Dermis microvascular lymphatic vessel endothelial cell (primary cell): ENCODE data around the gene NAT8L. TPM values are rescaled to one million over a fixed set of nuclear protein-coding genes. Genes with fewer than 3 reads are reported as not detected.

Experiments used
- DNase-seq, 2 donors: peaks; one replicate each; pipeline versions ENCODE4 v3.0.0 to v3.0.0-alpha.2; 2010; ENCODE audit warnings: low read depth in 2 of 2
- total RNA-seq: library from RNA; depleted of rRNA; stranded (reverse); fragments of >200 nt; gene quantifications from 2 replicates; pipeline ENCODE4 v1.2.1, GENCODE V29; 2014

NAT8L gene
- total RNA-seq, 1 donor from 2014 or later = under 0.01 TPM

GRCh38 chr4:2063557-2064275 is 4.6 kb downstream of the NAT8L start:
- DNase-seq = no peak

GRCh38 chr4:2064276-2064991 is 5.3 kb downstream of the NAT8L start:
- DNase-seq = no peak

- no peak for DNase-seq
Measured at GRCh38 chr4:2065106-2065930, 6.2 kb downstream of the NAT8L start.

GRCh38 chr4:2066011-2066551 is 7.0 kb downstream of the NAT8L start:
- no peak for DNase-seq

GRCh38 chr4:2066571-2067445 is 7.7 kb downstream of the NAT8L start:
- no peak for DNase-seq

GRCh38 chr4:2067446-2068197 is 8.5 kb downstream of the NAT8L start:
- no peak for DNase-seq

- DNase-seq = no peak
Measured at GRCh38 chr4:2068198-2068470, 9.0 kb downstream of the NAT8L start.

- no peak for DNase-seq
Measured at GRCh38 chr4:2068566-2068965, 9.4 kb downstream of the NAT8L start.

- no peak for DNase-seq
Measured at GRCh38 chr4:2069161-2069971, 10.2 kb downstream of the NAT8L start.

GRCh38 chr4:2069986-2070385 is 10.9 kb downstream of the NAT8L start:
- DNase-seq = no peak

GRCh38 chr4:2070421-2071251 is 11.5 kb downstream of the NAT8L start:
- DNase-seq = no peak

GRCh38 chr4:2071252-2071911 is 12.3 kb downstream of the NAT8L start:
- no peak for DNase-seq

GRCh38 chr4:2071912-2072867 is 13.1 kb downstream of the NAT8L start:
- no peak for DNase-seq

- DNase-seq = no peak
Measured at GRCh38 chr4:2072971-2073807, 14.1 kb downstream of the NAT8L start.

- no peak for DNase-seq
Measured at GRCh38 chr4:2073808-2074481, 14.8 kb downstream of the NAT8L start.

- no peak for DNase-seq
Measured at GRCh38 chr4:2074588-2074987, 15.5 kb downstream of the NAT8L start.
